ENCODE measurements around the gene DCLK3. TPM values are rescaled to one million over a fixed set of nuclear protein-coding genes. Genes with fewer than 3 reads are reported as not detected.

DCLK3 gene
- total RNA-seq, 1 donor = not detected

DNA sequence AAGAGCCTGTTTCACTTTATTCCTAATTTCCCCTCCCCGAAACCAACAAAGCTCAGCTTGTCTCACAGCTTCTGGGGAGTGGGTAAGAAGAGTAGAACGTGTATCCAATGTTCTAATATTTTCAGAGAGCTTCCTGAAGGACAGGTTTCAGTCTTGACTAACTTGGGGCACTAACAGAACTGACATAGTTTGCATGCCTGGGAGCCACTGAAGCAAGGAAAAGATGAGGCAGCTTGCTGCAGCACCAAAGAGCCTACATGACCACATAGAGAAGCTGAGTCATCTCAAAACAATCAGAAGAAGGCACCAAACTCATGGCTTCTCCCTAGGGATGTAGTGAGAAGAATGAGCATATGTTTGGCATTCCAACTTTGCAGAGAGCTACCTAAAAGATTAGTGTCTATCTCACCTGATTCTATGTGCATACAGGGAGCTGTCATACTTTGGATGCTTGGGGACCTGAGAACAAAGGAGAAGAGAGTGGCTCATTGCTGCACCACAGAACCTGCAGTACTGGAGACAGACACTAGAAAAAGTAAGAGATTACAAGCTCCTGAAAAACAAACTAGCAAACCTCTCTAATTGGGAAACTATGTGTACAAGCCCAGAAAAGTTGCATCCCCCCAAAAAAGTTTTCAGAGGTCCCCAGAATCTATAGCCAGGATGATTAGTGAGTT is 86.9 kb downstream of the DCLK3 start:
- TF ChIP-seq CTCF (IDR thresholded peaks at IDR 0.05; ENCODE audit: insufficient read depth, low read length) = peak; percentile 32
- peak; percentile 81 for DNase-seq (ENCODE audit: low read depth)
- H3K4me3 ChIP-seq (ENCODE audit: low read depth, low read length) = no peak overlapping the region

GRCh38 chr3:36674816-36675215 is 89.5 kb downstream of the DCLK3 start:
- no peak for TF ChIP-seq CTCF (IDR thresholded peaks at IDR 0.05; ENCODE audit: insufficient read depth, low read length)
- DNase-seq (ENCODE audit: low read depth) = no peak
- no peak overlapping the region for H3K4me3 ChIP-seq (ENCODE audit: low read depth, low read length)

- no peak overlapping the region for H3K4me3 ChIP-seq (ENCODE audit: low read depth, low read length)
- no peak for DNase-seq (ENCODE audit: low read depth)
- no peak for TF ChIP-seq CTCF (IDR thresholded peaks at IDR 0.05; ENCODE audit: insufficient read depth, low read length)
Measured at GRCh38 chr3:36669764-36670163, 94.6 kb downstream of the DCLK3 start.

- TF ChIP-seq CTCF (IDR thresholded peaks at IDR 0.05; ENCODE audit: insufficient read depth, low read length) = no peak
- DNase-seq (ENCODE audit: low read depth) = no peak
- no peak overlapping the region for H3K4me3 ChIP-seq (ENCODE audit: low read depth, low read length)
Measured at GRCh38 chr3:36666166-36666565, 98.2 kb downstream of the DCLK3 start.

- H3K4me3 ChIP-seq (ENCODE audit: low read depth, low read length) = no peak overlapping the region
- no peak for TF ChIP-seq CTCF (IDR thresholded peaks at IDR 0.05; ENCODE audit: insufficient read depth, low read length)
- DNase-seq (ENCODE audit: low read depth) = peak; percentile 66
Measured at GRCh38 chr3:36663666-36664291, 100.6 kb downstream of the DCLK3 start.

DNA sequence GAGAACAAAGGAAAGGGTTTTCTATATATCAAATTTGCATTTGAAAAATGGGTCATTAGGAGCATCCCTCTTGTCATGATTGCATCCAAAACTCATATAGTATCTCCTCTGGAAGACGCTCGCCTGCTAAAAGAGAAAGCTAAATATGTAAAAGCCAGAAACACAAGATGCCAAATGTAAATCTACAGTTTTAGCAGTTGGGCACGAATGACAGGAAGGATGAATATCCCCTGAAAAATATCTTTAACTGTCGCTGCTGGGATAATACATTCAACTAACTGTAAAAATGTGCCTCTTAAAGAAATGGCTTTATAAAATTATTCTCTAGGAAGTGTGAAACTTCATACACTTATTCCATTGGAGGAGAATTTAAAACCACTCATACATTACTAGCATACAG is 101.7 kb downstream of the DCLK3 start:
- no peak overlapping the region for H3K4me3 ChIP-seq (ENCODE audit: low read depth, low read length)
- no peak for DNase-seq (ENCODE audit: low read depth)
- no peak for TF ChIP-seq CTCF (IDR thresholded peaks at IDR 0.05; ENCODE audit: insufficient read depth, low read length)

Other genes with a start within 250 kb of the DCLK3 start
- 32.9 and 123 TPM in 2 replicates for gene TRANK1, start 180.5 kb upstream of the DCLK3 start, total RNA-seq (ENCODE audit: low replicate concordance)
- gene EPM2AIP1, start 228.6 kb upstream of the DCLK3 start, total RNA-seq (ENCODE audit: low replicate concordance) = 26.5 and 45.6 TPM in 2 replicates
- gene MLH1, start 229.0 kb upstream of the DCLK3 start, total RNA-seq (ENCODE audit: low replicate concordance) = 56.5 and 63.6 TPM in 2 replicates

Measured in fibroblast of the aortic adventitia (primary cell).